HG03159 (cell line): ENCODE measurements around the gene BHLHA9.

Experiments
- ATAC-seq: cut with Tn5 transposase; IDR thresholded peaks from one replicate; pipeline ENCODE4 v1.9.1; 2021; ENCODE audit warnings: mild to moderate bottlenecking, moderate library complexity; ENCODE audit not compliant: unreplicated experiment

BHLHA9 gene

GRCh38 chr17:1251866-1252608 is 18.2 kb upstream of the BHLHA9 start:
- no peak for ATAC-seq

- no peak for ATAC-seq
Measured at GRCh38 chr17:1255041-1255440, 15.2 kb upstream of the BHLHA9 start.

- no peak for ATAC-seq
Measured at GRCh38 chr17:1256699-1257098, 13.5 kb upstream of the BHLHA9 start.

- ATAC-seq: no peak
Measured at GRCh38 chr17:1260086-1260769, 10.0 kb upstream of the BHLHA9 start.

GRCh38 chr17:1260770-1261161 is 9.5 kb upstream of the BHLHA9 start:
- ATAC-seq: no peak

GRCh38 chr17:1264196-1264595 is 6.0 kb upstream of the BHLHA9 start:
- no peak for ATAC-seq

- no peak for ATAC-seq
Measured at GRCh38 chr17:1267471-1267943, 2.7 kb upstream of the BHLHA9 start.

GRCh38 chr17:1271030-1271423 is 783 bp downstream of the BHLHA9 start:
- no peak for ATAC-seq

GRCh38 chr17:1271441-1271840 is 1.2 kb downstream of the BHLHA9 start:
- ATAC-seq: no peak

GRCh38 chr17:1272701-1273100 is 2.5 kb downstream of the BHLHA9 start:
- ATAC-seq: no peak

- ATAC-seq: no peak
Measured at GRCh38 chr17:1273492-1274244, 3.4 kb downstream of the BHLHA9 start.

- no peak for ATAC-seq
Measured at GRCh38 chr17:1274245-1274608, 4.0 kb downstream of the BHLHA9 start.

- ATAC-seq: no peak
Measured at GRCh38 chr17:1275205-1275961, 5.1 kb downstream of the BHLHA9 start.

- ATAC-seq: no peak
Measured at GRCh38 chr17:1275962-1276736, 5.9 kb downstream of the BHLHA9 start.

GRCh38 chr17:1280652-1281051 is 10.4 kb downstream of the BHLHA9 start:
- no peak for ATAC-seq

GRCh38 chr17:1286379-1287106 is 16.3 kb downstream of the BHLHA9 start:
- no peak for ATAC-seq

- no peak for ATAC-seq
Measured at GRCh38 chr17:1289695-1290094, 19.5 kb downstream of the BHLHA9 start.

- ATAC-seq: no peak
Measured at GRCh38 chr17:1290676-1291075, 20.4 kb downstream of the BHLHA9 start.

- ATAC-seq: no peak
Measured at GRCh38 chr17:1294157-1294717, 24.0 kb downstream of the BHLHA9 start.
